Cardiac ventricle fibroblast (primary cell): ENCODE data around the gene EHD2. TPM values are rescaled to one million over a fixed set of nuclear protein-coding genes. Genes with fewer than 3 reads are reported as not detected.

ENCODE experiments used
- total RNA-seq: library from RNA; depleted of rRNA; stranded (reverse); fragments of >200 nt; gene quantifications from 2 replicates; pipeline ENCODE4 v1.2.3, GENCODE V29; 2015

EHD2 gene, protein sequence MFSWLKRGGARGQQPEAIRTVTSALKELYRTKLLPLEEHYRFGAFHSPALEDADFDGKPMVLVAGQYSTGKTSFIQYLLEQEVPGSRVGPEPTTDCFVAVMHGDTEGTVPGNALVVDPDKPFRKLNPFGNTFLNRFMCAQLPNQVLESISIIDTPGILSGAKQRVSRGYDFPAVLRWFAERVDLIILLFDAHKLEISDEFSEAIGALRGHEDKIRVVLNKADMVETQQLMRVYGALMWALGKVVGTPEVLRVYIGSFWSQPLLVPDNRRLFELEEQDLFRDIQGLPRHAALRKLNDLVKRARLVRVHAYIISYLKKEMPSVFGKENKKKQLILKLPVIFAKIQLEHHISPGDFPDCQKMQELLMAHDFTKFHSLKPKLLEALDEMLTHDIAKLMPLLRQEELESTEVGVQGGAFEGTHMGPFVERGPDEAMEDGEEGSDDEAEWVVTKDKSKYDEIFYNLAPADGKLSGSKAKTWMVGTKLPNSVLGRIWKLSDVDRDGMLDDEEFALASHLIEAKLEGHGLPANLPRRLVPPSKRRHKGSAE
- total RNA-seq: 339 and 398 TPM in 2 replicates

DNA sequence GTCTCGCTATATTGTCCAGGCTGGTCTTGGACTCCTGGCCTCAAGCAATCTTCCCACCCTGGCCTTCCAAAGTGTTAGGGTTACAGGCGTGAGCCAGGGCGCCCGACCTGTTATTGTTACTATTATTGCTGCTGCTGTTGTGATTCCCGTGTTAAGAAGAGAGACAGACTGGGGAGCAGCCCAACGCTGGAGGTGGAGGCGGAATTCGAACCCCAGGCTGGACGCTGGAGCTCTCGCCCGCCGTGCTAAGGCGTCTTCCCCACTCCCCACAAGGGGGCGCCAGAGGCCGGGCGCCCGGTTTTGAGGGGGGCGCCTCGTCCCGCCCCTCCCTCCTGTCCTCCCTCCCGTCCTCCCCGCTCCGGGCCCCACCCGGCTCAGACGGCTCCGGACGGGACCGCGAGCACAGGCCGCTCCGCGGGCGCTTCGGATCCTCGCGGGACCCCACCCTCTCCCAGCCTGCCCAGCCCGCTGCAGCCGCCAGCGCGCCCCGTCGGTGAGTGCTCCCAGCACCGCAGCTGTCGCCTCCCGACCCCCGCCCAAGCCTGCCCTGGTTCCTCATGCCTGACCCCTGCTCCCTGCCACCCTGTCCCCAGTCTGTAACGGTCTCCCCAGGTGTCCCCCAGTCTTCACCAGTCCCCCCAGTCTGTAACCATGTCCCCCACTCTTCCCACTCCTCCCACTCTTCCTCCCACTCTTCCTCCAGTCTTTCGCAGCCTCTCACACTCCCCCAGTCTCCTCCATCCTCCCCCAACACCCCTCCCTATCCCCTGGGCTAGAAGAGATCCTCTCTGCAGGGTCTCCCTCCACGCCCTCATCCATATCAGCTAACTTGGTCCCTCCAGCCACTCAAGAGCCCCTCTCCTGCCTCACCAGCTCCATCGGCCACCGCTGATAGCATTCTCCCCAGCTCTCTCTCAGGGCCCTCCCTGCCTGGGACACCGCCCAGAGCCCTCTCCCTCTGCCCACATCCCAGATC, at the start of gene EHD2:
Gene EHD2 (plus strand): TSS at position 377 of the 976 bp plus-strand sequence. CDS start 3,191 bp downstream, outside the sequence.

DNA sequence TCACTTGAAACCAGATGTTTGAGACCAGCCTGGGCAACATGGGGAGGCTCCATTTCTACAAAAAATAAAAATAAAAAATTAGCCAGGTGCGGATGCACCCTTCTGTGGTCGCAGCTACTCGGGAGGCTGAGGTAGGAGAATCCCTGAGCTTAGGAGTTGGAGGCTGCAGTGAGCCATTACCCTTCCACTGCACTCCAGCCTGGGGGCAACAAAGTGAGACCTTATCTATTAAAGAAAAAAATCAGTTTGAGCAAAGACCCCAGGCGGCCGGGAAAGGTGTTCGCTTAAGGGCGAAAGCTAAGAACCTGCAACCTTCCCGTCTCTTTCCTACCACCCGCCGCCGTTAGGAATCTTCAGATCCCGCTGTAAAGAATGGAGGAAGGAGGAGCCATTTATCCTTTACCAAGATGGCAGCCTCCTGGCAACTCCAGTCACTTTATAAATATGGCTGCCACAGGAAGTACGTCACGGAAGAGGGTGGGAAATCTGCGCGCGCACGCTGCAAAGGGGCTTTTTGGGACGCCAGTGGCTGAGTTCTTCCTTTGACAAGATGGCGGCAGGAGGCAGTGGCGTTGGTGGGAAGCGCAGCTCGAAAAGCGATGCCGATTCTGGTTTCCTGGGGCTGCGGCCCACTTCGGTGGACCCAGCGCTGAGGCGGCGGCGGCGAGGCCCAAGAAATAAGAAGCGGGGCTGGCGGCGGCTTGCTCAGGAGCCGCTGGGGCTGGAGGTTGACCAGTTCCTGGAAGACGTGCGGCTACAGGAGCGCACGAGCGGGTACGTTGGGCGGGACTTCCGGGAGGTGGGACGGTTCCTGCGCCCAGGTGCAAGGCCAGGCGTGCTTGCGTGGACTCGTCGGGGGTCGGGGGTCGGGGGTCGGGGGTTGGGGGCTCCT, 32.0 kb downstream of the EHD2 start, which contains the start of gene NOP53:
Gene NOP53 (plus strand): TSS at position 537 of the 892 bp plus-strand sequence. CDS start 14 bp downstream, at position 551.

DNA sequence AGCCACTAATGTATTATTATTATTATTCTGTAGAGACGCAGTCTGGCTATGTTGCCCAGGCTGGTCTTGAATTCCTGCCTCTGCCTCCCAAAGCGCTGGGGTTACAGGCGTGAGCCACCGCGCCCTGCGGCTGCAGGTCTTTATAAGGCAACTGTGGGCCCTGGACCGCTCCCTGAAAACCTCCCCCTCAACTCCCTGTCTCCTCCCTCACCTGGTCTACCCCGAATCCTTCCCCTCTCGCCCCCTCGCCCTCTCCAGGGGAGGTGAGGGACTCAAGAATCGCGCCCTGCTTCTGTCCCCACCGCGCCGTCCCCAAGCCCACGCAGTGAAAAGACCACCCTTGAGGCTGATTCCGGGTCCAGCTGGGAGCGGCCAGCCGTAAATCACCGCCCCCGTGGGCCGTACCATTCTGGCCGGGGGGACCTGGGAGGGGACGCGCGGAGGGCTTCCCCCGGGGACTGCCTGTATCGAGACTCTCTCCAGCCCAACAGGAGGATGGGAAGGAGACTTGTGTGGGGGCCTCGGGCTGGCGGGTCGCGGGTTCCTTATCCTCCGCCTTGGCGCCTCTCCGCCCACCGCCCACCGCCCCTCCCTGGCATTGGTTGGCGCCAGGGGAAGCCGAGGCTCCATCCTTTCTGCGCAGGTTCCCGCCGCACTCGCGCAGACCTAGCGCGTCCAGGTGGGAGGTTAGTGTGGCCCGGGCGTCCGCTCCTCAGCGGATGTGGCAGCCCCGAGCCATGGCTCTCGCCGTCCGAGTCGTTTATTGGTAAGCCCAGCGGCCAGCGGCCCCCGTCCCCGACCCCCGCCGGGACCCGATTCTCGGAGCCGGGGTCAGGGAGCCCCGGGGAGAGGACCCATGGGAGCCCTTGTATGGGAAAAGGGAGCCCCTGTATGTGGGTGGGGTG, 65.1 kb downstream of the EHD2 start, which contains the start of gene SELENOW:
Gene SELENOW (plus strand): TSS at position 655 of the 905 bp plus-strand sequence. CDS start 83 bp downstream, at position 738.

Other genes with a start within 250 kb of the EHD2 start
- not detected in 2 replicates for gene SLC8A2, start 241.5 kb upstream of the EHD2 start, total RNA-seq
- gene KPTN, start 229.2 kb upstream of the EHD2 start, total RNA-seq: 4.1 and 4.3 TPM in 2 replicates
- gene NAPA, start 198.4 kb upstream of the EHD2 start, total RNA-seq: 83.4 and 91.9 TPM in 2 replicates
- not detected in 2 replicates for gene ZNF541, start 140.3 kb upstream of the EHD2 start, total RNA-seq
- 14.9 and 22.2 TPM in 2 replicates for gene BICRA, start 104.3 kb upstream of the EHD2 start, total RNA-seq
- 309 and 350 TPM in 2 replicates for gene NOP53, start 32.1 kb downstream of the EHD2 start, total RNA-seq
- gene SELENOW, start 65.3 kb downstream of the EHD2 start, total RNA-seq: 145 and 163 TPM in 2 replicates
- not detected in 2 replicates for gene TPRX1, start 91.1 kb downstream of the EHD2 start, total RNA-seq
- gene CRX, start 108.5 kb downstream of the EHD2 start, total RNA-seq: not detected in 2 replicates
- gene TPRX2, start 145.8 kb downstream of the EHD2 start, total RNA-seq: not detected in 2 replicates
- not detected in 2 replicates for gene SULT2A1, start 172.9 kb downstream of the EHD2 start, total RNA-seq